Stimulated activated CD4-positive, alpha-beta T cell treated with anti-CD3 and anti-CD28 coated beads, Interleukin-1b, Interleukin-23, amount 100 ng/mL, for 48 hours (primary cell): Measurements from ENCODE around the gene AFG1L.
"Not testable (repeated sequence)": the region's sequence is repeated elsewhere in the genome, so short reads cannot be mapped to it uniquely, and the experiment has no call there.

ENCODE experiments used
- DNase-seq: peaks from one replicate; pipeline ENCODE4 v3.0.0-alpha.2; 2020

Gene AFG1L

DNA sequence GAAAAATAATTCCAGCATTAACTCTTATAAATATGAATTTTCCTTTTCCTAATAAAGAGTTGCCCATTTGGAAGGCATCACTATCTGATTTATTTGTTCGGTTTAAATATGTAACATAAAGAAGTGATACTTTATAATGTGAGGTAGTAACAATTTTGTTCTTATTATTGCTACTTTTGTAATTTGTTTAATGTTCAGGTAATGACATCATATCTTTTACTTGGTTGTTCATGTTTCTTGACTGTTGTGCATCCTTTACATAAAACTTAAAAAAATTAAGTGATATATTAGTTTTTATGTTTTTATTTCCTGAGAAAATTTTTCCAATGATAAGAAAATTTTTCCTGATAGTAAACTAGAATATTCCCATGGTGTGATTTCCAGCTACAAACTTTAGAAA lies 124.6 kb downstream of the AFG1L start:
- DNase-seq, result no peak

DNA sequence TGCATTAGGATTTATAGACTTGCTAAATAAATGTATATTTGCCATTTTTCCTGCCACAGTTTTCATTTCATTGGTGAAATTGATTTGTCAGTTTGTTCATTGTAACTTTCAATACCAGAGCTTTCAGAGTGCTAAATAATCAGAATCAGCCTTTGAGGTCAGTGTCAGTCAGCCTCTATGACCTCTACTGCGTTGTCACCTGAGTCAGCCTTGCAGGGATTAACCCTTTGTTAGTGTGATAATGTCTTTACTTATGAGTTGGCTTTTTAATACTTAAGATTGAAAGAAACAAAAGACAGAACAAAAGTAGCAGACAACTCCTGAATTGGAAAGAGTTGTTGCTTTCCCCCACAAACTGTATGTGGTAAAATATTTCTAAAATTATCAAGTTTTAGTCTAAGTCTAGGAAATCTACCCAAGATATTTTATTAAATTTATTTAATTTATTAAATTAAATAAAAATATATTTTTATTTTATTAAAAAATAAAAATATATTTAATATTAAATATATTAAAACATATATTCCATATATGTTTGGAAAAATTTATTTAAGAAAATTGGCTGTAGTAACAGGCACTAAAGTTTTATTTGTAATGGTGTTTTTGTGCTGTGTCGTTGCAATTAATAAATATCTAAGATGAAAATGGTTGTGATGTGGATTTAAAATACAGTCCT lies 125.2 kb downstream of the AFG1L start:
- no peak for DNase-seq

DNA sequence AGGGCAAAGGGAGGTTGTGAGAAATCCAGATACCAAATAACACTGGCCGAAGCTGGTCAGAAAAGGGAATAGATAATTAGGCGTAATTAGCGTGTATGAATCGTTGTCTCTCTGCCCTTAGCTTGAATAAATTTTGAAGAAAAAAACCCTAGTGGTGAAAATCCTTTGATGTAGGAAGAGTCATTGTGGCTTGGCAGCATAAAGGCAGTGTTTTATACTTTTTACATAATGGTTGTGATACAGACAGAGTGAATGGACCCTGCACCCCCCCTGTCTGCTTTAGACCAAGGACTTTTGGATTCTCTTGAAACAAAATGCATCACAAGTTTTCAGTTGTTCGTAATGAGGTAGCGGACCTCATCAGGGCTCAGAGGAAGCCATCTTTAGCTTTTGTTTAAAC lies 126.5 kb downstream of the AFG1L start:
- DNase-seq, result no peak

DNA sequence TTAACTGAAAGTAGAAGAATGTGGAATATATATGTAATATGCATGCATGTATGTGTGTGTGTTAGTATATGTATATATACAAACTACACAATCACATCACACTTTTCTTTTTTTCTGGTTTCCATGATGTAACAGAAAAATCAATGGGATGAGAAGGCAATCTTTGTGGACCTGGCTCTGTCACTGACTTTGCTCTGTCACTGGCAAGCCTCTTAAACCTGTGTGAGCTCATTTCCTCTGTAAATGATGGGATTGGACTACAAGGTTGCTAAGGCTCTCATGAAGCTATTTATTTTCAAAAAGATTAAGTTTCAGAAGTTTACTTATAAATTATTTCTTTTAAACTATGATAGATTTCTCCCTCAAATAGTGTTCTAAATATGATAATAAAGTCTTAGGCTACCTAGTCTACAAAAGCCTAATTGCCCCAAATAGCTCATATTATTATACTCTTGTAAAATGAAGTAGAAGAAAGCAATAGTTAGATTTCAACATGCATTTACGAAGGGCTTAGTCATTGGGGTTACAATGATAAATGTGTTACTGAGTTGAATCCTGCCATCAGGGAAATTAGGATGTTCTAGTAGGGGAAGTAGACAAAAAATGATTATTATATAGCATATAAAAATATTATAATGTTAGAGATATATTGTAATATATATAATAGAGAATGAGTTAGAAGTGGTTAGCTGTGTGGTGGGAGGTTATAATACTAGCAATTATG lies 129.3 kb downstream of the AFG1L start:
- no peak for DNase-seq

DNA sequence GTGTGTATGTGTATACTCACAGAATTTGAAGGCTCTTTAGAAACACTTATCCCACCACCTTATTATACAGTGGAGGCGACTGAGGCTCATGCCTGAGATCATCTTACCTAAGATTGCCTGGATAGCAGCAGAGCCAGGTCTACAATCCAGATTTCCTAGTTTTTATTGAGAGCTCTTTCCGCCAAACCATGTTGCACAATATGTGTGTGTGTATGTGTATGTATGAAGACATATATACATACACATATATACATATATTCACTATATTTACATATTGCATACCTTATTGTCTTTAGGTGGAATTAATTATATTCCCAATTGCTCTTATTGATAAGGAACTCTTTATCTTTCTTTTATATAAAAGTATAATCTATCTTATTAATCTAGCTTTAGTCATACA lies 130.6 kb downstream of the AFG1L start:
- no peak for DNase-seq

DNA sequence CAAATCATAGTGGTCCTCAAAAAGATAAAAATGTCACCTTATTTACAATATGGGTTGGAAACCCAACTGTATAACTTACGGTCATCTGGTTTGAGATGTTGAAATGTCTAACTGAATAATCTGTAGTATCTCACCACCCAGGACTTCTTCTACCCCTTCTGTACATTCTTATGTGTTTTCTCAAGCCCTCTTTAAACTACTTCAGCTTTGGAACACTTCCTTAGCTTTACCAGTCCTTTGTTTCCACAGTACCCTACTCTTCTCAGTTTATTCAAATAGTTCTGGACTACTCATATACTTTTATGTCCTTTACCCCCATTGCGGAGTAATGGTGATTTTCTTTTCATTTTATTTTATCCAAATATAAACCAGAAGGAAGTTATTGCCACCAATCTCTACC lies 137.3 kb downstream of the AFG1L start:
- no peak for DNase-seq

DNA sequence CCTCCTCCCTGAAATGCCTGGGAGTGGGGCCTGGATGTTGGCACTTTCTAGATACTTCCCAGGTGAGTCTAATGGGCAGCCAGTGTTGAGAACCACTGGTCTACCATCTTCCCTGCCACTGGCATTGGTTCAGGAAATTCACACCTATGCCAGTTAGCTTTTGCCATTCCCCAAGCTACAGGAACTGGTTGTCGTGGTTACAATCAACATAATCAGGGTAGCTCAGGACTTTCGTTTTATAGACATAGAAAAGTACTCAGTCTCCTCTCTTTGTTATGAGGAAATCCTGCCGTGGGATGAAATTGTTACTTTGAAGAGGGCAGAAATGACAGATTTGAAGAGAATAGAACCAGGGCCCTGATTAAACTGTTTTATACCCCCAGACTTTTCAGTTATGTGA lies 137.9 kb downstream of the AFG1L start:
- no peak for DNase-seq

DNA sequence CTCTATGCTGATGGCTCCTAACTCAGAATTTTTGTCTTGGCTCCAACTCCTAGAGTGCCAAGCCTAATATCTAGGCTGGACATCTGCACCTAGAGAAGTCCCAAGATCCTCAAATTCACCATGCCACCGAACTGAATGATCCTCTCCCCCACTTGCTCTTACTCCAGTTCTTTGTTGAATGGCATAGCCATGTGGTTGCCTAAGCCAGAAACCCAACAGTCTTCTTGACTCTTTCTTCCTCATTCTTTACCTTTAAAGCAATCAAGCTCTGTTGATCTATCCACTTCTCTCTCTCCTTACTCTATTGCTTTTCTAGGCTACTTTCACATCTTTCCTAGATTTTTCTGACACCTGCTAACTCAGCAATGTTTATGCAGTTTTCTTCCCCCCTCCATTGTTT lies 139.4 kb downstream of the AFG1L start:
- DNase-seq, result no peak

DNA sequence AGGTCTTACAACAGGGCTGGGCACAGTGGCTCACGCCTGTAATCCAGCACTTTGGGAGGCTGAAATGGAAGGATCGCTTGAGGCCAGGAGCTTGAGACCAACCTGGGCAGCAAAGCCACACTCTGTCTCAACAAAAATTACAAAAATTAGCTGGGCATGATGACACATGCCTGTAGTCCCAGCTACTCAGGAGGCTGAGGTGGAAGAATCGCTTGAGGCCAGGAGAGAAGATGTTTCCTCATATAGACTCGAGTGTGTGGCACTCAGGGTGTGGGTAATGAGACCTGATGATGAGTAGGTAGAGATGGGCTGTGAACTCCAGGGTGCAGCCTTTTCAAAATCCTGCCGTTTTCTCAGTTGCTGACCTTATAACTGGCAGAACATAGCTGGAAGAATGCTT lies 140.5 kb downstream of the AFG1L start:
- DNase-seq, result no peak

DNA sequence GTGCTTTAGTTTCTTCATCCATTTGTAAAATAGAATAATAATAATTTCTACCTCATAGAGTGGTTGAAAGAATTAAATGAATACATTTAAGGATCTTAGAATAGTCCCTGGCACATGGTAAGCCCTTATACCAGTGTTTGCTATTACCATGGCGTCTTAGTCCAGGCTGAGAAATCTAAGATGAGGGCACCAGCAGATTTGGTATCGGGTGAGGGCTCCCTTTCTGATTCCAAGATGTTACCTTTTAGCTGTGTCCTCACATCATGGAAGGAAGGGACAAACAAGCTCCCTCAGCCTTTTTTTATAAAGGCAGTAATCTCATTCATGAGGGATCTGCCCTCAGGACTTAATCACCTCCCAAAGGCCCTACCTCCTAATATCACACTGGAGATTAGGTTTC lies 141.9 kb downstream of the AFG1L start:
- DNase-seq, result no peak

DNA sequence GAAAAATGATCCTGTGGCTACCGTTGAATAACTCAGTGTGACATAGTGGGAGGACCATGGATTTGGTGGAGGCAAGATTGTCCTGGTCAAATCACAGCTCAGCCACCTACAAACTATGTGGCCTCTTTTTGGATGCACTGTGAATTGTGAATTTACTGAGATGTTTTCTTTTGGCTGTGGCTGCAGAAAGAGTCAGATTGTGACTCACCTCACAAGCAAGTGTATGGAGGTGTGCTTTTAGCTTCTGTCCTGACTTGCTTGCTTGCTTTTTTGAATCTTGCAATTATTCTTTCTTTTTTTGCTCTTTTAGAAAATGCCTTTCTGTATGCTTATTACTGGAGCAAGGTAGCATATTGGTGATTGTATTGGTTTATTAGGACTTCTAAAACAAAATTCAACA lies 143.0 kb downstream of the AFG1L start:
- DNase-seq, result no peak

DNA sequence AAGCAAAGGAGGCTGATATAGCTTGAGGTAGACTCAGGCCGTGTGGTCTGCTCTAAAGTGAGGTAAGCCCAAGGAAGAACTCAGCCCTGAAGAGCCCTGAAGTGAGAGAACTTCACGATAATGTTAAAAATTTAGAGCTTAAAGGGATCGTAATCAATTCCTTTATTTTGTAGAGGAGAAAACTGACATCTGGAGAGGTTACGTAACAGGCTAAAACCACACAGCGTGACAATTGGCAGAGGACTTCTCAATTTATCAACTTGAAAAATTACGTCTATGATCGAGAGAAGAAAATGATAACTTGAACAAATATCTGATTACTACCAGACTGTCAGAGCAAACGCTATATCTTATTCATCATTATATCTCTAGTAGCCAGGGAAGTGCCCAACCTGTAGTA lies 144.1 kb downstream of the AFG1L start:
- no peak for DNase-seq

DNA sequence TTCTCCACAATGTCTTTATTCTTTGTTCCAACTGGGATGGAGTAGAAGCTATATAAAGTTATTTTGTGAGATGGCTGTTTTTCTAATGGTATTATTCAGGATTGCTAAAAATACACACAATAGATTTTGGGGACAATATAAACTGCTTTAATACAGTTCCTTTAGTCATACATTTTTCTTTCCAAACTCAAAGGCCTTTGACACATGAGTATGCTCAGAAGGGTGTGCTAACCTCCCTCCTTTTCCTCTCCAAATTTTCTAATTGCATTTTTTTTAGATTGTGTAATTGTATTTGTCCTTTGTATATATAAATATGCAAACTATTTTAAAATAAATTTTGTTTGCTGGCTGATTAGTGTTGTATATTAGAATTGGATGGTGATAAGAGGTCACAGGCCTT lies 146.3 kb downstream of the AFG1L start:
- DNase-seq, result no peak

DNA sequence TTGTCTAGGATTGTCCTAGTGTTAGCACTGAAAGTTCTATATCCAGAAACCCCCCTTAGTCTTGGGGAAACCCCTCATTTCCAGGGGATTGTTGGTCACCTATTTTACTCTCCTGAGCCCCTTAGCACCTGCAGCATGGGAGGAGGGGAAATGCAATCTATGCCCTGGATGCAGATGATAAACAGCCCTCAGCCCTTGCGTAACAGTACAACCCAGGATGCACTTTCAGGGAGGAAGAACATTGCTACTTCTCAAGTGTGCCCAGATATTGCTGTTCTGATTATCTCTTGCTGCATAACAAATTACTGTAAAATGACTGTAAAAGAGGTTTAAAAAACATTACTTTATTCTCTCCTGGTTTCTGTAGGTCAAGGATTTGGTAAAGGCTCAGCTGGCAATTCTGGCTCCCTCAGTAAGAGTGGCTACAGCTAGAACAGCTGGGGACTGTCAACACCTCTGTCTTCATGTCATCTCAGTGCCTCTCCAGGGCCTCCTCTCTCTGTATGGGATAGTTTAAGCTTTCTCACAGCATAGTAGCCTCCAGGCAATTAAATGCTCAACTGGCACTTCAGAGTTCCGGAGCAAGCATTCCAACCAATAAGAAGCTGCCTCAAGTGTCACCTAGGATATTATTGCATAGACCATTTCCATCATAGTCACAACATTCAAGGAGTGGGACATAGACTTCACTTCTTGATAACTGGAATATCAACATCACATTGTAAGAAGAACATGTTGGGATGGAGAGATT lies 148.1 kb downstream of the AFG1L start:
- no peak for DNase-seq

DNA sequence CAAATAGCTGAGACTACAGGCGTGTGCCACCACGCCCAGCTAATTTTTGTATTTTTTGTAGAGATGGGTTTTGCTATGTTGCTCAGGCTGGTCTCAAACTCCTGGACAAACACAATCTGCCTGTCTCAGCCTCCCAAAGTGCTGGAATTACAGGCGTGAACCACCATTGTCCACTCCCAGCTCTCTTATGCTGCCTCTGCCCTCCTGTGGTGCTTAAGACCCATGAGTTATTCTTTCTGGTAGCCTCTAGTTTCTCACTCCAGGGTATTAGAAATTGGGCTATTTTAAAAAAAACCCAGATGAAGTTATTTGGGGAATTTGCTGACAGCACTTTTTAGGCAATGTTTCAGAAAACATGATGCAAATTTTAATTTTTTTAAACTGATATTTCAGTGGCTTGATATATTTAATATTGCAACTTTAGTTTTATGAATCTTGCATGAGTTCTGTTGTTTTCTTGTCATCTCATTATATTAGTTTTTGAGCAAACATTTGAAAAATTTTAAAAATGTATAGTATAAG lies 151.8 kb downstream of the AFG1L start:
- DNase-seq, result no peak

DNA sequence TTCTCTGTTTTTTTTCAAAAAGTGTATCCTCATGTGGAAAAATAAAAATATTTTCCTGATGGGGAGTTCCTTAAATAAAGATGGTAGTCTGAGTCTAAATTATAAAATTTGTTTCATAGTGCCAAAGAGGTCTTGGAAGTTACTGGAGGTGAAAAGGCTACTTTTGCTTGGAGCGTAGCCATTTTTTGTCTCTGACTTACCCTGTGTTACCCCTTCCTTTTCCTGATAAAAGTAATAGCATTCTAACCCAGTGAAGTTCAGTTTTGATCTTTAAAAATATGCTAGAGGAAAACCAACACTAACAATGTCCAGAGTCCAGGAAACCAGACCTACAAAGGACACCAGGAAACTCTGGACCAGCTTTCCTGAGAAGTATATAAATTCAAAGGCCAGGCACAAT lies 153.6 kb downstream of the AFG1L start:
- no peak for DNase-seq

DNA sequence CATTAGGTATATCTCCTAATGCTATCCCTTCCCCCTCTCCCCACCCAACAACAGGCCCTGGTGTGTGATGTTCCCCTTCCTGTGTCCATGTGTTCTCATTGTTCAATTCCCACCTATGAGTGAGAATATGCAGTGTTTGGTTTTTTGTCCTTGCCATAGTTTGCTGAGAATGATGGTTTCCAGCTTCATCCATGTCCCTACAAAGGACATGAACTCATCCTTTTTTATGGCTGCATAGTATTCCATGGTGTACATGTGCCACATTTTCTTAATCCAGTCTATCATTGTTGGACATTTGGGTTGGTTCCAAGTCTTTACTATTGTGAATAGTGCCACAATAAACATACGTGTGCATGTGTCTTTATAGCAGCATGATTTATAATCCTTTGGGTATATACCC lies 154.9 kb downstream of the AFG1L start:
- DNase-seq, result not testable (repeated sequence)

DNA sequence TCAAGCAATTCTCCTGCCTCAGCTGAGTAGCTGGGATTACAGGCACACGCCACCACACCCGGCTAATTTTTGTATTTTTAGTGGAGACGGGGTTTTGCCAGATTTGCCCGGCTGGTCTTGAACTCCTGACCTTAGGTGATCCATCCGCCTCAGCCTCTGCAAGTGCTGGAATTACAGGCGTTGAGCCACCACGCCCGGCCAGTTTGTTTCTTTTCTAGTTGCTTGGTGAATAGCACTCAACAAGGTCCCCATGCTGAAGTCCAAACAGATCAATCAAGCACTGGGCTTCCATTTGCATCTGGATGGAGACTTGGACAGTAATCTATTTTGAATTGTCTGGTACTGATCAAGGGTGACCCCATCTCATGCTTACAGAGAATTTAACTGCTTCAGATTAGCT lies 157.0 kb downstream of the AFG1L start:
- no peak for DNase-seq

DNA sequence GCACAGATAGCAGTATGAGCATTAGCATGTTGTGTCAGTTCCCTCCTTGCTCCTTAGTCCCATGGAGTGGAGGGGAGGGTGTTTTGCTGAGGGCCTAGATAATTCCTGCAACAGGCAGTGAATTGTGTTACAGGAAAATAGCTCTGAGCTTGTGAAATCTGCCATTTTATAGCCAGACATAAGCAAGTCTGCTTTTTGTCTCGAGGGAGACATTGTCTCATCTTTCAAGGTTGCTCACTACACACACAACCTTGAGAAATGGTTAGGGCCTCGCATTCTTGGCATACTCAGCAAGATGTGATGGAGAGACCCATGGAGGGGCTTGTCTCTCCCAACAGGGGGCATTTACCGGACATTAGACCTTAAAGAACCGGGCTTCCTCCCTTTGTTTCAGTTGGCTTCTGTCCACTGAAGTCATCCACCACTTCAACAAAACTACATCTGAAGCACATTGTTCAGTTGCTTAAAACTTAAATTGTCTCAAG lies 157.9 kb downstream of the AFG1L start:
- DNase-seq, result no peak

DNA sequence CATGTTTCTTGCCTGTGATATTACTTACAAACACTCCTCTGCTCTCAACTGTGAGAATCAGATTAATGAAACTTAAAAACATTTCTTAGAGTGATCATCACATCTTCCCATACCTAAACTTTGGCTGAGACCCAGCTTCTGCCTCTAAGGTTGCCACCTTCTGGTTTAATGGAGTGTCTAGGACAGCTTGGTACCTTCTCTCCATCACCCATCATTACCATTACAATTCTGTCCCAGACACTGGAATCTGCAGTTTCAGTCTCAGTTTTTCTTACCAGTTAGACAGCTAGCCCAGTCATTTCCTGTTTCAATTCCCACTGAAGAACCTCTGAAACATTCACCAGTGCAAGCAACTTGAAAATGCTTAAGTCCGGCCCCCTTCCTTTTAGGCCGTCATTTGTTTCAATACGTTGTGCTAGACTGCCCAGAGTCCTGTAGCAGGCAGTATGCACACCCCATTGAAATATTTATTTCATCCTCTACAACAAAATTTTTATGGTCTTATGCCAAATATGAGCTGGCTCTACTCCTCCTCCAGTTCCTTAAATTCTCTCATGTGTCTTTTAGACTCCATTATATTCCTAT lies 158.8 kb downstream of the AFG1L start:
- no peak for DNase-seq

DNA sequence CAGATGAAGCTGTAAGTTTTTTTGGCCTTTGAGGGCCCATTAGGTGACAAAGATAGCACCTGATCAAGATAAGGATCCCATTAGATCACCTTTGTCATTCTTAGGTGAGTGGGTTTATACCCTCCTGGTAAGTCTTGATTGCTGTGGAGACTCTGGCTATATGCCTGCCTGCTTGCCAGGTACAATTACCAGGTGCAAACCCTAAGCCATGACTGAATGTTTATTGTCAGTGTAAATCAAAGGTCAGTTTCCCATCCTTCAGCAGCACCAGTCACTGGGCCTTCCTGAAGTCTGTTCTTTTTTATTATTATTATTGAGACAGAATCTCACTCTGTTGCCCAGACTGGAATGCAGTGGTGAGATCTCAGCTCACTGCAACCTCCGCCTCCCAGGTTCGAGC lies 159.5 kb downstream of the AFG1L start:
- DNase-seq, result no peak

DNA sequence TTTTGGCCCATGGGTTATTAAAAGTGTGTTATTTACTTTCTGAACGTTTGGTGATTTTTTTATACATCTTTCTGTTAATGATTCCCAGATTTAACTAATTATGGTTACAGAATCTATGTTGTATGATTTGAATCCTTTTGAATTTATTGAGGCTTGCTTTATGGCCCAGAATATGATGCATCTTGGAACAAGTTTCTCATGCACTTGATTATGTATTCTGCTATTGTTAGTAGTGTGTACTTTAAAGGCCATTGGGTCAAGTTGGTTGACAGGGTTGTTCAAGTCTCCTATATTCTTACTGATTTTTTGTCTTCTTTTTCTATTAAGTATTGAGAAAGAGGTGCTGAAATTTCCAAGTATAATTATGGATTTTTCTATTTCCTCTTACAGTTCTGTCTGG lies 160.8 kb downstream of the AFG1L start:
- DNase-seq, result no peak

DNA sequence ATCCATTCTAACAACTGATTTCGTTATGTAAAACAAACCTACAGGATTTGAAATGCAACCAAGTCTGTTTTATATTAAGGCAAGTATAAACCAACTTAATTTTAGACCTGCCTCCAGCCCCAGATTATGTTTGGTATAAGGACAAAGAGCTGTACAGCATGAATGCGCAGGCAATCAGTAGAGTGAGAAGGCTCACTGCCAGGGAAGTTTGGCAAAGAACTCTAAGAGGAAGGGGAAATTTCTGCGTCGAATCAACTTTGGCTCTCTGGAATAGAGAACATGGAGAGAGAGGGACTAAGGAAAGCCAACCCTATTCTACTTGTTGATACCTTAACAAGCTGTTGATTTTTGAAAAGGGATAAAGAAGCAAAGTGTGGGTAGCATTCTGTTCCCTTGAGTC lies 168.9 kb downstream of the AFG1L start:
- DNase-seq, result no peak
